C4-2B (cell line): ENCODE results near the gene CDK3.
"Not testable (repeated sequence)": the region's sequence is repeated elsewhere in the genome, so short reads cannot be mapped to it uniquely, and the experiment has no call there.

Experiments
- CTCF ChIP-seq: fragments of 450-650 bp; conservative IDR thresholded peaks from 2 replicates; pipeline ENCODE4 v1.5.1; 2017; ENCODE audit warnings: mild to moderate bottlenecking
- ZFX ChIP-seq: fragments of 450-650 bp; IDR thresholded peaks from 2 replicates; pipeline ENCODE4 v1.6.1; 2017

DNA sequence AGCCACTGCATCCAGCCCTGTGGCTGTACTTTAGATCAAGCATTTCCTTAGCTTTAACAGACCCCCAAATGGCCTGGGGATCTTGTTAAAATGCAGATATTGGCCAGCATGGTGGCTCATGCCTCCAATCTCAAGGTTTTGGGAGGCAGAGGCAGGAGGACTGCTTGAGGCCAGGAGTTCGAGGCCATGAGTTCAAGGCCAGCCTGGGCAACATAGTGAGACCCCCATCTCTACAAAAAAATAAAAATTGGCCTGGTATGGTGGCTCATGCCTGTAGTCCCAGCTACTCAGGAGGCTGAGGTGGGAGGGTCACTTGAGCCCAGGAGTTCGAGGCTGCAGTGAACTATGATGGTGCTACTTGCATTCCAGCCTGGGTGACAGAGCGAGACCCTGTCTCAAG is 42.2 kb downstream of the CDK3 start:
- not testable (repeated sequence) for TF ChIP-seq CTCF, ZFX
